ENCODE data around the gene SMAP1.

SMAP1 gene

DNA sequence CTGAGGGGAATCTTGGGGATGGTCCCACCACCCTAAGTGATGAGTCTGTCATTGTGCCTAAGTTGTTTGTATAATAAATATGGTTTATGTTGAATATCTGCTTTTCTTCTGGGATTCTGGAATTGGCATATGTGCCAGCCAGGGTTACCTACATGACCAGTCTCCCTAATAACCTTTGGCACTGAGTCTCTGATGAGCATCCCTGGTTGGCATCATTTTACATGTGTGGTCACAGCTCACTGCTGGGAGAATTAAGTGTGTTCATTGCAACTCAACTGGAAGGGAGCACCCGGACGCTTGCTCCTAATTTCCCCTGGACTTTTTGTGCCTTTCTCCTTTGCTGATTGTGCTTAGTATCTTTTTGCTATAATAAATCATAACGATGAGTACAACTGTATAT, 8.1 kb downstream of the SMAP1 start:
- H3K4me3 ChIP-seq (ENCODE audit: low read length), result no peak overlapping the region
- DNase-seq (ENCODE audit: low read depth), result no peak
- TF ChIP-seq, protein P1, sequence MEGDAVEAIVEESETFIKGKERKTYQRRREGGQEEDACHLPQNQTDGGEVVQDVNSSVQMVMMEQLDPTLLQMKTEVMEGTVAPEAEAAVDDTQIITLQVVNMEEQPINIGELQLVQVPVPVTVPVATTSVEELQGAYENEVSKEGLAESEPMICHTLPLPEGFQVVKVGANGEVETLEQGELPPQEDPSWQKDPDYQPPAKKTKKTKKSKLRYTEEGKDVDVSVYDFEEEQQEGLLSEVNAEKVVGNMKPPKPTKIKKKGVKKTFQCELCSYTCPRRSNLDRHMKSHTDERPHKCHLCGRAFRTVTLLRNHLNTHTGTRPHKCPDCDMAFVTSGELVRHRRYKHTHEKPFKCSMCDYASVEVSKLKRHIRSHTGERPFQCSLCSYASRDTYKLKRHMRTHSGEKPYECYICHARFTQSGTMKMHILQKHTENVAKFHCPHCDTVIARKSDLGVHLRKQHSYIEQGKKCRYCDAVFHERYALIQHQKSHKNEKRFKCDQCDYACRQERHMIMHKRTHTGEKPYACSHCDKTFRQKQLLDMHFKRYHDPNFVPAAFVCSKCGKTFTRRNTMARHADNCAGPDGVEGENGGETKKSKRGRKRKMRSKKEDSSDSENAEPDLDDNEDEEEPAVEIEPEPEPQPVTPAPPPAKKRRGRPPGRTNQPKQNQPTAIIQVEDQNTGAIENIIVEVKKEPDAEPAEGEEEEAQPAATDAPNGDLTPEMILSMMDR (conservative IDR thresholded peaks at IDR 0.05; ENCODE audit: low read depth, low read length), result no peak

DNA sequence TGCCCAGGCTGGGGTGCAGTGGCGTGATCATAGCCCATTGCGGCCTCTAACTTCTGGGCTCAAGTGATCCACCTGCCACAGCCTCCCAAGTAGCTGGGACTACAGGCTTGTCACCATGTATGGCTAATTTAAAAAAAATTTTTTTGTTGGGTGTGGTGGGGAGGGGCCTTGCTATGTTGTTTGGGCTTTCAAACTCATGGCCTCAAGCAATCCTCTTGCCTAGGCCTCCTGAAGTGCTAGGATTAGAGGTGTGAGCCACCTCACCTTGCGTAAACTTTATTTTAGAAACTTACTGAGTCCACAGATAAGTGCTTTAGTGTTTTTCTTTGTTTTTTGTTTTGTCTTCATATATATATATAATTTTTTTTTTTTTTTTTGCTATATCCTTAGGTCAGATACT, 9.1 kb downstream of the SMAP1 start:
- TF ChIP-seq, protein P1 (conservative IDR thresholded peaks at IDR 0.05; ENCODE audit: low read depth, low read length), result no peak
- no peak for DNase-seq (ENCODE audit: low read depth)

DNA sequence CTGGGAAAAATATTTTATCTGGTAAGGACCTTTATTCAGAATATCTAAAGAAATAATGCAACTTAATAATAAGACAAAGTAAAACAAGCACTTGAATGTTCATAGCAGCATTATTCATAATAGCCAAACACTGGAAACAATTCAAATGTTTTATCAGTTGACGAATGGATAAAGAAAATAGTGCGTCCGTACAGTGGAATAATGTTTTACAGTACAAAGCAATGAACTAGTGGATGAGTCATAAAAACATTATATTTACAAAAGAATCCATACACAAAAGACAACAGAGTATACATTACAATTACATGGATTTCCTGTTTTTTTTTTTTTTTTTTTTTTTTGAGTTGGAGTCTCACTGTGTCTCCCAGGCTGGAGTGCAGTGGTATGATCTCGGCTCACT, 12.7 kb downstream of the SMAP1 start:
- no peak for DNase-seq (ENCODE audit: low read depth)
- TF ChIP-seq, protein P1 (conservative IDR thresholded peaks at IDR 0.05; ENCODE audit: low read depth, low read length), result no peak
- no peak overlapping the region for H3K4me3 ChIP-seq (ENCODE audit: low read length)

More for the DNA sequence above, 9.1 kb downstream of the SMAP1 start:
- no peak overlapping the region for H3K4me3 ChIP-seq (ENCODE audit: low read length)

DNA sequence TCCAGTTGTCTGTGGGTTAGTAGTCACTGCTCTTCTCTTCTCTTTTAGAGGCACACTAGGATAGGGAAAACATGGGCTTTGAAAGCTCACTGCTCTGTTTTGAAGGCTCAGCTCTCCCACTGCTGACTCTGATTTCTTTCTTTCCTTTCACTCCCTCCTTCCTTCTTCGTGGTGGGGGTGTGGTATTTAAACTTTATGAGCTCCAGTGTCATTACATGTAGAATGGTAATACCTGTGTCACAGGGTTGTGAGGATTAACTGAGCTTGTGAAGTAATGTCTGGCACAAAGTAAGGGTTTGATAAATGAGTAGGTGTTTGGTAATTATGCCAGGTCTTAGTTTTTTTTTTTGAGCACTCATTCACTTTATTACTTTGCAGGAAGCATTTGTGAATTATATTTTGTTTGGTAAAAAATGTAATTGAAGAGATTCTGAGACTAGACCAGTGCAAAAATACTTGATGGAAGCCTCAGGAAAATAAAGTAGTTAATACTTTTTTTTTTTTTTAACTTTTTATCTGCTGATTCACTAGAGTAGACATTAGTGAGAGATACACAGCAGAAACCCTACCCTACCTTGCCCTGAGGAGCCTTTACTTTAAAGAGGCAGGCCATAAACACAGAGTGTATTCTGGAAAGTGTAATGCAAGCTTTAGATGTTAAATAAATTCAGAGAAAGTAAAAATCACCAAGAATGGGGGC, 17.3 kb downstream of the SMAP1 start:
- no peak overlapping the region for H3K4me3 ChIP-seq (ENCODE audit: low read length)
- TF ChIP-seq, protein P1 (conservative IDR thresholded peaks at IDR 0.05; ENCODE audit: low read depth, low read length), result no peak
- DNase-seq (ENCODE audit: low read depth), result no peak

DNA sequence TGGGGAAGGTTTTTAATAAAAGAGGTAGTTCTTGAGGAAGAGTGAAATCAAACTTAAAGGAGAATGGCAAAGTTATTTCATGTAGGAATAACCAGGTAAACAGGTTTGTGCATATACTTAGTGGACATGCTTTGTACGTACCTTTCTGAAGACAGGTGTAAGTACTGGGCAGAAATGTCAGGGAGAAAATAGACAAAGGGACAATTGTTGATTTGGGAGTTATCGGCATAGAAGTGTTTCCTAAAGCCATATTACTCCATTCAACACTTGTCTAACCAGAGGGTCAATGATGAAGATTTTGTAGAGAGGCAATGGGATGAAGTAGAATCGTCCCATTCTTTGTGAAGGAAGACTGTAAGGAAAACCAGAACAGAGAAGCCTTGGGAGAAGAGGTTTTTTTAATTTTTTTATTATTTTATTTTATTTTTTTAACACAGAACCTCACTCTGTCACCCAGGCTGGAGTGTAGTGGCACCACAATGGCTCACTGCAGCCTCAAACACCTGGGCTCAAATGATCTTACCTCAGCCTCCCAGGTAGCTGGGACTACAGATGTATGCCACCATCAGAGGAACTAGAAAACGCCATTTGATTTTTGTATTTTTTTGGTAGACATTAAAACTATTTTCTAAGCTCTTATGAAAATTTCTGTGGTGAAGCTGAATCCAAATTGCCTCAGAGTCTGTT, 18.0 kb downstream of the SMAP1 start:
- H3K4me3 ChIP-seq (ENCODE audit: low read length), result no peak overlapping the region
- TF ChIP-seq, protein P1 (conservative IDR thresholded peaks at IDR 0.05; ENCODE audit: low read depth, low read length), result no peak
- no peak for DNase-seq (ENCODE audit: low read depth)

DNA sequence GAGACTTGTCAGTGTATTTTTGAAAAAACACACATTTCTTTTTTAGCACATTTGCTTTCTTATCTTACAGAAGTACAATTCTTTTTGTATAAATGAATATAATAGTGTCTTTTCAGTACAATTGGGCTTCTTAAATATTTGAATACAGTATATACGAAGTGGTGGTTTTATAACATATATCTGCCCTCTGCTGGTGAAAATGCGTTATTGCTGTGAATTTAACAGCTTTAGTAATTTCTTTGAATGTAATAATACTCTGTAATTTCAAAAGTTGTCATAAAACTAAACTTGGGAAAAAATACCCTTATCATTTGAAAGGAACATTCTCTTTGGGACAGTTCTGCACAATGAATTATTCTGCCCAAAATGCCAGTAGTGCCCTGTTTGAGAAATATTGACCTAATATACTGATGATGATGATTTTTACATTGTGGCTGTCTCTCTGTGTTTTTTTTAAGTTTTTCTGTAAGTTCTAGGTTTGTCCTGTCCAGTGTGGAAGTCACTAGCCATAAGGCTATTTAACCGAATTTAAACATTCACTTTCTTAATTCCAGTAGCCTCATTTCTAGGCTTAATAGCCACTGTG, 19.0 kb downstream of the SMAP1 start:
- no peak overlapping the region for H3K4me3 ChIP-seq (ENCODE audit: low read length)
- TF ChIP-seq, protein P1 (conservative IDR thresholded peaks at IDR 0.05; ENCODE audit: low read depth, low read length), result peak; percentile 55
- DNase-seq (ENCODE audit: low read depth), result no peak
